GM18951 (cell line): ENCODE results near the gene AGMO.

Experiments used
- POLR2A ChIP-seq: IDR thresholded peaks from 4 replicates; pipeline ENCODE4 v1.6.1; 2011; ENCODE audit warnings: mild to moderate bottlenecking; ENCODE audit not compliant: insufficient read length, insufficient read depth; ENCODE audit errors: extremely low read depth
- in situ Hi-C: fragments of 300-500 bp; cut with MboI; formaldehyde crosslinking; loops from one replicate; pipeline ENCODE4 v1.12.0; 2022; ENCODE audit warnings: low sequenced_read_pairs, mixed read lengths, inconsistent platforms; ENCODE audit not compliant: unreplicated experiment

Gene AGMO

DNA sequence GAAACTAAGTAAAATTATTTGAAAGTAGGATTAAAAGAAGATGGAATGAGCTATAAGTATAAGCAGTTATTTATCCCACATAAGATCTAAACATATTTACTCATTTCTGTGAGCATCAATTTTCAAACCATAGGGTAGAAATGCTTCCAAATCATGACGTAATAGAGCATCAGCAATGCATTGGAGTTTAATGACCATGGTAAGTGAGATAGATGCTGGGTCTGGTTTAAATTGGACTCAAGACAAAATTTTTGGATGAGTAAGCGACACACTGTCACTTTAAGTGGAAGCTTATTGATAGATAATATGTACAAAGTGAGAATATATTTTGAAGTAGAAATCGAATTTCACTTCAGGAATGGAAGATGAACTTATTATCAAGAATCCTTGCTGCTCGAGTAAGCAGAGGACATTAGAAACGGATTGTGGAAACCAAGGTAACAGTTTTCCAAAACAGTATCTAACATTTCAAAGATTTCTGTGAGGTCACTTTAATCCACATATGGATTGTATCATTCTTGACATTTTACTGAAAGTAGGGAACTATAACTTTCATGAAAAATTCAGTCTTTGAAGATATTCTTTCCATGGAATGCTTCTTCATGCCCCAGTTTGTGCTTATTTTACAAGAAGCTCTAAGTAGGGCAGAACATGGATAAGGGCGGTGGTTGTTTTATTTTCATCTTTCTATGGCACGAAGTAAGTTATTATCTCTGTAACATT lies 85.8 kb downstream of the AGMO start:
- TF ChIP-seq POLR2A, result no peak
- in situ Hi-C loops, result no loop called here

DNA sequence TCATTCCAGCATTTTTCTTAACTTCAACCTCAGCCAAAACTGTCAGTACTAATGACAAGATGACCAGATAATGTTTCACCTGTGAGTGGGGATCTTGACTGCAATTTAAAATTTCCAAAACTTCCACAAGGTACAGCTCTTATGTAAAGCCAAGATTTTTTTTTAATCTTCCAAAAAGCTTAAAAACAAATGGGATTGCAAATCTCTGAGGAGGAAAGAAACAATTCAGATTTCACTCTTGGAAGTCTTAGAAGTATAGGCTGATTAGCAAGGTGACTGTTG lies 90.2 kb downstream of the AGMO start:
- no peak for TF ChIP-seq POLR2A
- in situ Hi-C loops, result no loop called here

DNA sequence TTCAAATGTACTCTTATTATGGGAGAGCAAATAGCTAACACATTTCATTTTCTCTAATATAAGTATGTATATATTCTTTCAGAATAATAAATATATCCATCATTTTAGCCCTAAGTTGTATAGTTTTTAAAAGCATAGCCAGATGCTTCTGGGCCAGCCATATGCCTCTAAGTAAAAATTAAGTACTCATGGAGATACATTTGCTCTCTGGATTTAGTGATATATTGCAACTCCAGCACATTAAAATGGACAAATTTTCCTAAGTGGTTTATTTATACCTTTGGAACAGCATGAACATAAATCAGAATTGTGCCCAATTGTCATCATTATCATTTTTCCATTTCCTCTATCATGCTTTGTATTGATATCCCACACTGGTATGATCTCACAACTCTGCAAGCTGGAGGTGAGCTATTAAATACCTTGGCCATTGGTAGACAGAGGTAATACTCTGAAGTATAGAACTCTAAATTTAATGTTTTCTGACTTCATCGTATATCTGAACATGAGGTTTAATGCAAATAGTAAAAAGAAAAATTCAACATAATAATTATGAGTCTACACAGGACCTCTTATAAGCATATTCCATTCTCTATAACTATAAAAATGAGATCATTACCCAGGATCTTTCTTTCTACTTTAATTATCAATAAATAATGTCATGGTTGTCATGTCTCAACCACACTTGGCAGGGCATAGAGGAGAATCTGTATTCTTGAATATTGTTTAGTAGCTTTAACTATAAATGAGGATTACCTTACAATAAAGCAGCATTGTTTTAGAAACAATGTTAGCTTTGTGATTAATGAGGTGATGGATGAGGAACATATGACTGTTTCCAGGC lies 90.8 kb downstream of the AGMO start:
- TF ChIP-seq POLR2A, result no peak
- in situ Hi-C loops, result no loop called here

DNA sequence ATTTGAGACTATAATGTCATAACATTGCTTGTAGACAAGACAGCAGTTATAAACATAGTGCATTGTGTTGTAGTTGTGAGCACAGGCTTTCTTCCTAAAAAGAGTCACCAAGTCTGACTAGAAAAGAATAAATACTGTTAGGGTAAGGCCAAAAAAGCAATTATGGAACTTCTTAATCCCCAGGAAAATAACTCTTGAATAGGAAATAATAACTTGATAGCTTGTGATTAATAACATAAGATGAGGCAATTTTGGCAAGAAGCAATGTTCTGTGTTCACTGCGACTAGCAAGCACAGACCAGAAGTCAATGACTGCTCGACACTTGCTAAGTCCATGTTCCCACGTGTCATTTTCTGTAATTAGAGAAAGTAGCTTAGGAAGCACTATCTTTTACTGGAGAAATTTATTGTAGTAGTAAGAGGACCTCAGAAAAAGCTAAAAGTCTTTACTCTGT lies 97.1 kb downstream of the AGMO start:
- in situ Hi-C loops, result no loop called here
- TF ChIP-seq POLR2A, result no peak

DNA sequence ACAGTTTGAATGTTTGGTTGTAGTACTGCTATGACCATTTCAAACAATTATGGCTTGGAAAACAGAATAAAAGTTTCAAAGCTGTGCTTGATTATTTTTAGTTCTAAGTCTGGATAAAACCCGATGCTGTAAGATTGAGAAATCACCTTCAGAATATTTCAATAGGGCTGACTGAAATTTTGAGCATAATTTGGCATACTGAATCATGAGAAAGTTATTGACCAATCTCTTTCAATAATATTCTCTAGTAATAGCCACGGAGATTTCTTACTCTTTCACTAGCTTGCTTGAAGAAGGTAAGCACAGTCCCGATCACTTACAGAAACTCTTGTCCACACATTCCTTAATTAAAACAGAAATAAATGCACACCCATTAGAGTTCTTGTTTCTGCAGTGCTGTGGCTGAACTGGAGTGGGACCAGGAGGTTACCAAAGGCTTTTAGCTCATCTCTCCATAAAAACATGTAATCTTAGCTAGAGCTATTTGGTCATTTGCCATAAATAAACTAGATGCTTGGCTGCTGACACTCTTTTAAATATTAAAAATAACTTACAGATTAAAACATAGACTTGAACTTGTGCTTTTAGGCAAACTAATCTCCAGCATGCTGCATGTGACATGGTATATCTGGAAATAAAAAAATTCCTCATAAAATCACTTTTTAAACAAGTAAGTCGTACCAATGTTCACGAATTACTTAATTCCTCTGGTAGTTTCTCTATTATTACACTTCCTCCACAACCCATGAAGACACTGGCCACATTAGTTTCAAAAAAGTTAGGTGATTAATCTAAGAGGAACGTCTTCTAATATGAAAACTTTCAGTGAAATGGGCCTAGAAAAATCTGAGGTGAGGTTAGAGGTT lies 97.8 kb downstream of the AGMO start:
- in situ Hi-C loops, result no loop called here
- no peak for TF ChIP-seq POLR2A

DNA sequence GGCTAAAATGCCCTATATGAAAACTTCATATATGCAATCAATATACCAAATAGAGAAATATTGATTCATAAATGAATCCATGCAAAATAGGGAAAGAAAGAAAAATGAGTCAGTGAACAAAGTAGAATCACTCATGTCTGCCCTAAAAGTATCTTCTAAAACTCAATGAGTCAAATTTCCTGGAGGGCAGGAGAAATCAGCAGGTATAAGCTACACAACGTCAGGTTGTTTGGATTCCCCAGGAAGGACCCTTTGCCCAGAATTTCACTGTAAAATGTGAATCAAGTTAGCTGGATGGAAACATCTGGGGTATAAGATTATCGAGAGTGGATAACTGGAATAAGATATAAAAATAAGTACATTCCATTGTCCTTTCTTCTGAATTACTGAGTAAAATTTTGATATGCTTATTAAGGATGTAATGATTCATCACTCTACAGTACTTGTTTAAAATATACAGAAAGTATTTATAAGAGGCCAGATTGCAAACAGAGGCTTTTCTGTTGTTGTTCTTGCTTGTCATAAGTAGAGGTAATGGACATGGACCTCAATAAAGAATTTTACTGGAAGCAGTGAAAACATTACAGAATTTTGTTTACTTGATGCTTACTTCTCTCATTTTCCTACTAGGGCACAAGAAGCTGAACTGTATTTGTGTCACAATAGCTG lies 99.0 kb downstream of the AGMO start:
- TF ChIP-seq POLR2A, result no peak
- in situ Hi-C loops, result no loop called here

DNA sequence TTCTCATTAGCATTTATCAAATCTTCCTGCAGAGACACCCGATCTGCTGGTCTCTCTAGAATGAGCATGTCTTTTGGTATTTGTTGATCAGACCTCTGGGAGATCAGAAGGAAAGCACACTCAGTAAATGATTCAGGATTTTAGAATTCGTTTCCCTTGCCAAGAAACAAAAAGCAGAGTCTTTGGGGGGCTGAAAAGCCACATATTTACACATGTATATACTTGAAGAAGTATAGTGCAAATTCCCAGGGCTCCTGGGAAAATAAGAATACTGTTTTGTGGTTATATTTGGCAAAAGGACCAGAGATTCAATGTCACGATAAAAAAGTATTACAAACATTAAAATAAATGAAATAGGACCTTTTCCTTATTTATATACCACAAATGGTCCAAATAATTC lies 100.2 kb downstream of the AGMO start:
- in situ Hi-C loops, result no loop called here
- TF ChIP-seq POLR2A, result no peak

DNA sequence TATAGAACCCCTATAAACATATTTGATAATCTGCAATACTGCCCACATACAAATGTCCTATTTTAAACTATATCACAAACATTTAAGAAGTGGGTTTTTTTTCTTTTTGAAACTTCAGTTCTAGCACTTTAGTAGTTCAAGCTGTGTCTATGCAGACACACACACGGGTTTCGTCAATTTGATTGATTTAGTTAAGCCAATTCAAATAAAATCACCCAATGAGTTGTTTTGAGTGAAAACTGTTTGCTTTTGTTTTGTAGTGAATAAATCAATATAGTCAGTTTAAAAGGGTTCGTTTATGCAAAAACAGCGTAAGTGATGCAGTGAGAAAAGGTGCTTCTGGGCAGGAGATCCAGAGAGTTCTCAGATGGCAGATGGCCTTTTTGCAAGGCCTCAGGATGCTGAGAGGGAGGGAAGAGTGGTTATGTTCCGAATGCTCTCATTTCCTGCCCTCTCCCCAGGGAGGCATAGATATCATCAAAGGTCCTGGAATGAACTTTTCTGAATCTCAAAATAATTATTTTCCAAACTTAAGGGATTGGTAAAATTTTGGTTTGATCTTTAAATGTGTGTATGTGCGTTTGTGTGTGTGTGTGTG lies 102.7 kb downstream of the AGMO start:
- in situ Hi-C loops, result no loop called here
- TF ChIP-seq POLR2A, result no peak

DNA sequence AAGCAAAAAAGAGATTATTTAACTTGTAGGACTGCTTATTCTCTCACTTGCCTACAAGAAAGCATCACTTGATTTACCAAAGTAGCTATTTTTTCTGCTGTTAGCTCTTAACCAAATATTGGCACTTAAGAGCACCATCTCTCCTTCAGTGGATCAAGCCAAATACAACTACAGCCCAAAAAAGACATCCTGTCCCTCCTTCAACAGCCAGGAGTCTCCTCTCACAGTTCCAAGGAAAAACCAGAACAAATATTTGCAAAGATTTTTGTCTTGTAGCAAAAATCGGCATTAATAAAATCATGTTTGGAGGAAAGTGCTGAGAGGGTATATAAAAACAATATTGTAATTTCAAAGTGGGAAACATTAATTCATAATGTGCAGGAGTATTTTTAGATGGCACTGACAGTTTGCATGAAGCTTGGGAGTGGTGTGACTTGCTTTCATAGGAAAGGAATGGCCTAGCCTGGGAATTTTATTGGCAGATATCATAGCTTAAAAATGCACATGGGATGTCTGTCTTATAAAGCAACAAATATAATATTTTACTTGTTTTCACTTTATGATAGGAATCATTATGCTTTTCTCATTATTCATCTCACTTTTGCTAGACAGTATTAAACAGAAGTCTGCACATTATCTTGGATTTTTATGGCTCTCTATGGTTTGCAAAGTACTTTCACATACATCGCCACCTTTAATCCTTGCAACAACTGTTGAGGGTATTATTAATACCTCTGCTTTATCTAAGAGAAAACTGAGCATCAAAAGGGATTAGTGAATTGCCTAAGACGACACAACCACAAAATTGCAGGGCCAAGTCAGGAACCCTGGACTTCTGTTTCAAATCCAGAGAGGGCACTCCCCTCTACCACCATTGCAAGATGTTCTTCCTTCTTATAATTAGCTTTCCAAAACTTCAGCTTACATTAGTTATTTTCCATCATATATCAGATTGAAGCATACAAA lies 103.5 kb downstream of the AGMO start:
- in situ Hi-C loops, result no loop called here
- no peak for TF ChIP-seq POLR2A

DNA sequence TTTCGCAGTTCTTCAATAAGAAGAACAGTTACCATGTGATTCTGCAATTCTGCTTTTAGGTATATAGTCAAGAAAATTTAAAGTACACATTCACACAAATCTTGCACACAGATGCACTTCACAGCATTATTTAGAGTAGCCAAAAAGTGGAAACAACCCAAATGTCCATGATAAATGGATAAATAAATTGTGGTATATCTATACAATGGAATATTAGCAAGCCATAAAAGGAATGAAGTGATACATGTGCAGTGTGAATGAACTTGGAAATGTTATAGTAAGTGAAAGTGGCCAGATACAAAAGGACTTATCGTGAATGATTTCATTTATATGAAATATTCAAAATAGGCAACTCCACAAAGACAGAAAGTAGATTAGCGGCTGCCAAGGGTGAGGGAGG lies 109.1 kb downstream of the AGMO start:
- in situ Hi-C loops, result no loop called here
- no peak for TF ChIP-seq POLR2A

DNA sequence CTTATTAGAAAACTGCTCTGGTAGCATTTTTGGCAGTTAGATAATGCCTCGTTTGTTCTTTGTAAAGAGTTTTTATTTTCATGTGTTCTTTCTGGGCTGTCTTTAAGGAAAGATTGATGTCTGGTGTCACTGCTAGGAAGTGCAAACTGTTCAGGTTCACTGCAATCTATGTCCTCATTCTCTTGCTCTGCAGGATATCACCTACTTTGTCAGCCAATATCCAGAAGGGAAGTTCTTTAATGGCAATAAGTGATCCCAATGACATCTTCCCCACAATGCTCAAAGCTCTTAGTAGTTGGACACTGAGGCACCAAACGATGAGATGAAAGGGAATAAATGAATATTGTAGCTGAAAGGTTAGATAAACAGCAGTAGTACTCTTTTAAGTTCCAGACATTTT lies 115.1 kb downstream of the AGMO start:
- TF ChIP-seq POLR2A, result no peak
- in situ Hi-C loops, result no loop called here
